MM.1S (cell line): ENCODE data around the gene PIEZO2.

Source experiments
- CTCF ChIP-seq: fragments of 300-600 bp; sonication (generic); IDR thresholded peaks from 2 replicates; pipeline ENCODE4 v1.5.1; 2016; ENCODE audit warnings: antibody characterized with exemption, low read length, mixed read lengths
- EZH2 ChIP-seq: fragments of 300-600 bp; sonication (generic); optimal IDR thresholded peaks from 2 replicates; pipeline ENCODE3; 2017; ENCODE audit warnings: low read depth, mild to moderate bottlenecking, antibody characterized with exemption, low read length, mixed read lengths

DNA sequence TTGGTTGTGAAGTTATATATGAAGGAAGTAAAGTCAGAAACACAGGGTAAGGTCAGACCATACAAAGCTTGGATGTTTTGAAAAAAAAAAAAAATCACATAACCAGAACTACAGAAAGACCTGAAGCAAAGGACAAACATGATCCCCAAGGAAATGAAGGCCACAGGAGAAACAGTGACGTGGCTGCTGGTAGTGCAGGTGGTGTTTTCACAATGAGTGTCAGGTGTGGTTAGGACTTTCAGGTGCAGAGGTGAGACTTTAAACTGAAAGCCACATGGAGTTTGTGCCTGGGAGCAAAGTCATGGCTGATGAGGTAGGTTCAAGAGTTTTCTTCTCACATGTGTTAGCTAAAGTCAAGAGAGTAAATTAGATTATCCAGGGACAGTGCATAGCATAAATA lies 270.7 kb downstream of the PIEZO2 start:
- TF ChIP-seq CTCF (no peak), EZH2 (no peak)
